ENCODE data around the gene LRRC56.

LRRC56 gene

DNA sequence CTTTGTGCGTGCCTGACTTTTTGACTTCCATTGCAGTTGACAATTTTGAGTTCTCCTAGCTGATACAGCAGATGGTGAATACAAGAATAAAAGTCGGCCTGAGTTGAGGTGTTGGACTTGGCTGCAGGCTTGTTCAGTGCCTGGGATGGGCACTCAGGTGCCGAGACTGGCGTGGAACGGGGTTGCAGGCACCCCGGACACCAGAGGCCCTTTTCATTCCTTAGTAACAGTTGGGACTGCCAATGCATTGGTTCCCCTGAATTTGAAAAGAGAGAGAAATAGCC lies 40.2 kb downstream of the LRRC56 start:
- DNase-seq: no peak

DNA sequence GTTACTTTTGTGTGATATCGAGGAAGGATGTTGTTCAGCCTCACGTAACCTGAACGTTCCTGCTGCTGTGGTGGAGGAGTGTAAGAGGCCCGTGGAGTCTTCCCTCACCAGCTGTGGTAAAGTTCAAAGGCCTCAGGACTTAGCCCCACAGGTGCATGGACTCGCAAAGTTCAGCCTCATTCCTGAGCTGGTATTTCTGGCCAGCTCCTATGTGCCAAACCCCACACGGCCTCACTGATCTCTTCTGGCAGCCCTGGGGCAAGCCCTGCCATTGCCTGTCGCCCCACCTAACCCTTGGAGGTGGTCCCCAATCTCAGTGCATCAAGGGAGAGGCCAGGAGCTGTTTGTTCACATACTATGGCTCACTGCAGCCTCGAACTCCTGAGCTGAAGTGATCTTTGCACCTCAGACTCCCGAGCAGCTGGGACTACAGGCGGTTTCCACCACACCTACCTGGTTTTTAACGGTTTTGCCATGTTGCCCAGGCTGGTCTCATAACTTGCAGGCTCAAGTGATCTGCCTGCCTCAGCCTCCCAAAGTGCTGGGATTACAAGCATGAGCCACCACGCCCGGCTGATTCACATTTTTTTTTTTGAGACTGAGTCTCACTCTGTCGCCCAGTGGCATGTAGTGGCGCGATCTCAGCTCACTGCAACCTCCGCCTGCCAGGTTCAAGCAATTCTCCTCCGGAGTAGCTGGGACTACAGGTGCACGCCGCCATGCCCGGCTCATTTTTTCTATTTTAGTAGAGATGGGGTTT lies 41.1 kb downstream of the LRRC56 start:
- no peak for DNase-seq

GRCh38 chr11:579830-580601 lies 42.7 kb downstream of the LRRC56 start:
- DNase-seq: no peak

DNA sequence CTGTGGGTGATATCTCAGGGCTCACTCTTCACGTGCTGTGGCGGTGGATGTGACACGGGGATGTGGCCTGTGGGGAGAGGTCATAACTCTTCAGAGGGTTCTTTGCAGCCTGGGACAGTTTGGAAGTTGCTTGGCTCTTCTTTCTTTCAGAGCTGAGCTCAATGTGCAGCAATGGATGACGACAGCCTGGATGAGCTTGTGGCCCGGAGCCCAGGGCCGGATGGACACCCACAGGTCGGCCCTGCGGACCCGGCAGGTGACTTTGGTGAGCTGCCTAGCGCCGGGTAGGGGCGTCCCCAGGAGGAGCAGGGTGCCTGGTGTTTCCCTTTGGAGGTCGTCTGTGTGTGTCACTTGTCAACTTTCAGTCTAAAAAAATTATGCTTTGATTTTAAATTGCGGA lies 44.0 kb downstream of the LRRC56 start:
- no peak for DNase-seq

- no peak for DNase-seq
Measured at GRCh38 chr11:581752-582151, 44.4 kb downstream of the LRRC56 start.

DNA sequence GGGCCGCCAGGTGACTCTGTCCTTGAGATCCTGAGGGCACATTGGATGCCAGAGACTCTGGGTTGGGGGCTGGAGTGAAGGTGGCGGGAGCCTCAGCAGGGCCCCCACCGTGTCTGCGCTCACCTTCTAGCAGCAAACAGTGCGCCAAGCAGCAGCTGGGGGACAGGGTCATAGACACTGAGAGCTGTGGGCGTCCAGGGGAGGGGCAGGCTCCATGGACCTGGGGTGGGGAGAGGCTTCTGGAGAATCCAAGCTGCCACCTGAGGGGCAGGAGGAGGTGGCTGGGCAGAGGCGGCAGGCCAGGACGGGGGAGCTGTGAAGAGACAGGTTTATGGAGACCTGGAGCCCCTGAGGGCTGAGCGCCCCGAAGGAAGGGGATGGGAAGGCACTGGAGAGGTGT lies 47.0 kb downstream of the LRRC56 start:
- DNase-seq: no peak

GRCh38 chr11:586376-587316 lies 49.3 kb downstream of the LRRC56 start:
- no peak for DNase-seq

DNA sequence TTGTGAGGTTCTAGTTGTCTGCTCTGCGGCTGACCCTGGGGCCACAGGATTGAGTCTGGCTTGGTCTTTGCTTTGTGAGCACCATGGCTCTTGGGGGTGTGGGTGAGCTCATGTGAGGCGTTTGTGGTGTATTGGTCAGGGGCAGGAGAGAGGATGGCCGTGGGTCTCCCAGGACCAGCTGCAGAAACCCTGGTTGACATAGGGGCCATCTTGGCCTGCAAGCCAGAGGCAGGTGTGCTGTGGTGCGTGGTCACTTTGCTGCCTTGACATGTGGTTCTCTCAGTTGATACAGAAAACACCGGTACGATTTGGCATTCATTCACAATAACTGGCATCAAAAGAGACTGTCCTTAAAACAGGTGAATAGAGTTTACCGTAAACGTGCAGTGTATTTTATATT lies 50.2 kb downstream of the LRRC56 start:
- DNase-seq: no peak

GRCh38 chr11:587978-588380 lies 50.7 kb downstream of the LRRC56 start:
- DNase-seq: no peak

- DNase-seq: no peak
Measured at GRCh38 chr11:589798-590197, 52.5 kb downstream of the LRRC56 start.

DNA sequence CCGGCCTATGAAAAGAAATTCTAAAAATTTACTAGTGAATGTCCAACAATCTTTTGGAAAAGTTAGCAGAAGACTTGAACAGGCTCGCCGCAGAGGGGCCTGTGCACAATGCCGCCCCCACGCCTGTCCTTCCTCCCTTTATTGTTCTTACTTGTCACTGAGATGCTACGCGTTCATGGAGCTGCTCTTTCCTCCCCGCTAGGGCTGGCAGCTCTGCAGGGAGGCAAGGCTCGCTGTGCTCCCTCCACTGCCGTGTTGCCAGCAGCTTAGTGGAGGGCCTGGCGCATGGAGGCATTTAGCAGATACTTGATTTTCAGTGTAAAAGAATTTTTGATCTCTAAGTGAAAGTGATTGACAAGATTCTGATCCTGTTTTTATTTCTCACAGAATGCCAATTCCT lies 53.7 kb downstream of the LRRC56 start:
- DNase-seq: no peak

- no peak for DNase-seq
Measured at GRCh38 chr11:592501-592900, 55.2 kb downstream of the LRRC56 start.

GRCh38 chr11:592918-593317 lies 55.6 kb downstream of the LRRC56 start:
- DNase-seq: no peak

GRCh38 chr11:593347-593746 lies 56.0 kb downstream of the LRRC56 start:
- no peak for DNase-seq

- DNase-seq: no peak
Measured at GRCh38 chr11:595400-595799, 58.1 kb downstream of the LRRC56 start.

DNA sequence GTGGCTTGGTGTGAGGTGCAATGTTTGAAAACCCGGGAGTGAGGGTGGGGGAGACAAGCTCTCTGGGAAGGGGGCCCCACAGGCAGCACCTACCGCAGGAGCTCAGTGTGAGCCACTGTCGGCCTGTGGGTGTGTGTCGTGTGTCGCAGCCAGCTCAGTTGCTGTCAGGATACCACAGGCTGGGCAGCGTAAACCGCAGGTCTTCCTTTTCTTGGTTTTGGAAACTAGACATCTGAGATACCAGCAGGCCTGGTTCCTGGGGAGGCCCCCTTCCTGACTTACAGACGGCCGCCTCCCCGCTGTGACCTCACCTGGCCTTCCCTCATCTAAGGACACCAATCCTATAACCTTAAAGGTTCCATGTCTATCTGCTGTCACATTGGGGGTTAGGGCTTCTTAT lies 59.0 kb downstream of the LRRC56 start:
- DNase-seq: no peak

DNA sequence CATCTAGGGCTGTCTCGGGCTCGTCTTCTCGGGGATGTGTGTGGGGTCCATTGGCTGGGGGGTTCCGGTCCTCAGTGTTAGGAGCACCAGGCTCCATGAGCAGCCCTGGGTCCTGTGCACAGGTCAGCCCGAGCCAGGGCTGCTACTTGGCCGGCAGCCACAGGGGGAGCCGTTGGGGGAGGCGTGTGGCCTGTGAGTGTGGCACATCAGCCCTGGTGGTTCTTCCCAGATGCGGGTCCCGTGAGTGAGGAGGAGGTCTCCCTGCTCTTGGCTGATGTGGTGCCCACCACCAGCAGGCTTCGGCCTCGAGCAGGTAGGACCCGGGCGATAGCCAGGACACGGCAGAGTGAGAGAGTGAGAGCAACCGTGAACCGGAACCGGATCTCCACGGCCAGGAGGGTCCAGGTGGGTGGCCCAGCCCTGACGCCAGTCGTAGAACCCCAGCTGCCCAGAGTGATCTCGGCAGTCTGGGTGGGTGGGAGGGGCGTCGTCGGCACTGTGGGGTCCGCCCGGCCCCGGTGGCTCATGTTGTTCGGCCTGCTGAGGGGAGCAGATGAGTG lies 59.9 kb downstream of the LRRC56 start:
- DNase-seq: no peak

DNA sequence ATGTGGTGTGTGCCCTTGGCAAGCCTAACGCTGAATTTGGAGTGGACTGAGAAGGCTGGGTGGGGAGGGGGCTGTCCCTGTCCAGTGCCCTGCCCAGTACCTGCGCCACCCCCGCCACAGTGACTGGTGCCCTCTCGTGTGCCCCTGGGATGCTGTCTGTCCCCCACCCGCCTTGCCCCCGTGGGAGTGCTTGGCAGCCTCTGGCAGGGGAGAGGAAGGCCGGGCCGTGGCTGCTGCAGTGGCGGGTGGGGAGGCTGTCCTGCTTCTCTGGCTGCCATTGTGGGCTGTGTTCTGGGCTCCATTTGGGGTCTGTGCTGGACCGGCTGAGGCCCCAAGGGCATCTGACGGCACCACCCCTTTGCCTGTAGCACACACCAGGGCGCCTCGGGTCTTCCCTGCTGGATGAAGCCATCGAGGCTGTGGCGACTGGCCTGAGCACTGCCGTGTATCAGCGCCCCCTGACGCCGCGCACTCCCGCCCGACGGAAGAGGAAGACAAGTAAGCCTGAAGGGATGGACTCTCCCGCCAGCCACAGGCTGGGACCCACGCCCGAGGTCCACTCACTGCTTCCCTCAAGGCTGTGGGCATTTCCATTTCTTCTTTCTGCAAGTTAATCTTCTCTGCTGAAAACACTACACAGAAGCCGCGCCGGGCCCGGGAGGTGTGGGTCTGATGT lies 60.8 kb downstream of the LRRC56 start:
- DNase-seq: no peak

- DNase-seq: no peak
Measured at GRCh38 chr11:601573-602245, 64.4 kb downstream of the LRRC56 start.

DNA sequence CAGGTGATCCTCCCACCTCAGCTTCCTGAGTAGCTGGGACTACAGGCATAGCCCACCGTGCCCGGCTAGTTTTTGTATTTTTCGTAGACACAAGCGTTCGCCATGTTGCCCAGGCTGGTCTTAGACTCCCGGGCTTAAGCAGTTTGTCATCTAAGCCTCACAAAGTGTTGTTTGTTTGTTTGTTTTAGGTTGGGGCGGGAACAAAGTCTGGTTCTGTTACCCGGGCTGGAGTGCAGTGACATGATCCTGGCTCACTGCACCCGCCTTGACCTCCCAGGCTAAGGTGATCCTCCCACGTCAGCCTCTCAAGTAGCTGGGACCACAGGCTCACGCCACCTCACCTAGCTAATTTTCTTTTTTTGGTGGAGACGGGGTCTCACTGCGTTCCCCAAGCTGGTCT lies 65.8 kb downstream of the LRRC56 start:
- DNase-seq: no peak

All from amniotic stem cell (primary cell).